Measurements from ENCODE around the gene CA10.

The CA10 gene

DNA sequence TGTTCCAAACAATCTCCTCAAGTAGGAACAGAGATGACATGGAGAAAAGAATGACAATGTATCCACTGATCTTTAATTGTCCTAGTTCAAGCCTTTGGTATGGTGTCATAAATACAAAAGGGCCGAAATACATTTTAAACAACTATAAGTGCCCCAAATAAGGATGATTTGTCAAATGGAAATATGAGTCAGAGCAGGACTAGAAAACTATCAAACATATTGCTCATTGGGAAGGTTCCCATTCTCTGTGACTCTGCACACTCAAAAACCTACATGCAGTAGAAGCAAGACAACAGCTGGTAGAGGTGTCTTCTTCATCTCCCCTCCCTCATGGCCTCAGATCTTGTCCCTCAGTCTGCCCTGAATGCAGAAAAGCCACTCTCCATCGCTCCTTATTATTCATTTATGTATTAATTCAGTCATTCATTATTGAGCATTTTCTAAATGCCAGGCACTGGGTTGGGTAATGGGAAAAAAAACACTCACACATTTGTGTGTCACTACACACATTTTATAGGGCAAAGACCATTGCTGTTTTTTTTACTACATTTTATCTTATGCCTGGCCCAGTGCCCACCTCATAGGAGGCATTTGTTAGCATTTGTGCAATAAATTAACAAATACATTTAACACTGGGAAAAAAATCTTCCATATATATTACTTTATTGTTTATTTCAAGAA is 10.1 kb downstream of the CA10 start:
- intact Hi-C loops (cut with DNase I), result no loop called here
- DNase-seq, result no peak

DNA sequence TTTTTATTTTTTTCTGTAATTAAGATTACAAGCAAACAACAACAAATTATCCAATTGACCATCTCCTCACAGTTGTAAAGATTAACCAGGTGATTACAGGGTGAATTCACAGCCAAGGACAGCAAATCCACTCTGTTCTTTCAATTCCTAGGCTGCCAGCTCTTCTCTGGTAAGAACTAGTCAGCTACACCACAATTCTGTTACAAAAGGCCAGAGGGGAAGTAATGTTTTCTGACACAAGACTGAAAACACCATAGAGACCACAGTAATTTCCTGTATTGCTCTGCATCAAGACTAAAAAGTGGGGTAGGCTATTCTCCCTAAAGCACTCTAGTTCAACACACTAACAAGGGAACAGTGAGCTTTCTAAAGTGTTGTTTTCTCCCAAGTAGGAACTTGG is 10.6 kb downstream of the CA10 start:
- DNase-seq, result no peak
- intact Hi-C loops (cut with DNase I), result no loop called here

DNA sequence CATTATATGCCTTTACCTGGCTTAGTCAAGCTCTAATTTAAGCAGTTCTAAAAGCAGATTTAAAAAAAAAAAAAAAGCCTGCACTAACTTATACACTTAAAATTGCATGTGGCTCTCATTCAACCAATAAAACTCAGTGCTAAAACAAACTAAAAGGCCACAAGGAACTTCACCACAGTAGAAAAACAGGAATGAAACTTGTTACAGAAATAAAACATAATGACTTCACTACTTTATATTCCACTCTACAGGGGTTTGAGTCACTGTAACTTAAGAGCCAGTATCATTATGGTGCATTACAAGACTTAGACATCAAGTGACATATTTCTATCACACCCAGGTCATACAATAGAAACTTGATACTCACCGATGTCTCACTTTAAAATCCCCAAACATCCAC is 11.1 kb downstream of the CA10 start:
- no peak for DNase-seq
- intact Hi-C loops (cut with DNase I), result no loop called here

DNA sequence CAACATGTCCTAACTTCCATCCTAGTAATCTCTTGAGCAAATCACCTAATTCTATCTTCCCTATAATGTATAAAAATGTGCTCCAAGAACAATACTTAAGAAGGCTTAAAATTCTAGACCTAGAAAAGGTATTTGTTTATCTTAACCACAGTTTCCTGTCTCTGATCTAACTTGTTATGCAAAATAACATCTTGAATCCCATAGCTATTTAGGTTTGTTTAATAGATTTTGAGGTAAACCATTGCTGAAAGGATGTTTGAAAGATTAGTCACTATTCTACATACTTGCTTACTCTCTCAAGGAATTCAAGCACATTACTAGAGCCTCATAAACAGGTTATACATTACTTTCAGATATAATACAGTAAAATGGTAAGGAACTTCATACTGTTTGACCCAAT is 13.0 kb downstream of the CA10 start:
- intact Hi-C loops (cut with DNase I), result no loop called here
- no peak for DNase-seq

DNA sequence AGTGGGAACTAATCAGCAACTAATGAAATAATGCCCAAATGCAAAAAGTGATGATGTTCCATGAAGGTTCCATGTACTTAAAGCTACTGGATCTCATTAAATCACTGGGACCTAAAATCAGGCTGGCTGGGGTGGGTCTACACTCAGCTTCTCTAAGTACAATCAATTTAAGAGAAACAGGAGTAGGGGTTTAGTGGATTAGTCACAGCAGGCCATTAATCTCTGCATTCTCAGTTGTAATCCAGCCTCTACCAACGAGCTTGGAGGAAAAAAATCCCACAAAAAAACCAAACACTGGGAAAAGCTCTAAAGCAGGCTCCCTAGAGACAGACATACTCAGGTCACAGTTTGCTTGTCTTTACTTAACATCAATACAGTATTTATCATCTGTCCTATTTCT is 15.0 kb downstream of the CA10 start:
- no peak for DNase-seq
- intact Hi-C loops (cut with DNase I), result no loop called here

DNA sequence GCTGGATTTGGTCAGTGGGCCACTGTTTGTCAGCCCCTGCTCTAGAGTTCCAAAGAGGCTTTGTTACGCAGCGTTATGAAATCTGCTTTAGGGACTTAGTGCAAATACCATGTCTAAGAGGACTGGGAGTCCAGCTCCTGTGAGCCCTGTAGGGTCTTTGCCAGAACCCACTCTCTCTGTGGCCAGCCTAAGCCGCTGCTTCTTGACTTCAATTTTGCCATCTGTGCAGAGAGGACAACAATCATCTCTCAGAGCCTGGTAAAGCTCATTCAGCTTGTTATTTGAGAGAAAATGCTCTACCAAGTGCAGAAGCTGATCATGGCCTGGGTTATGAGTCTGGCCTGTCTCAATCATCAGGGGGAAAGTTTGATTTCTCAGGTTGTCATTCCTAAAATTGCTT is 17.9 kb downstream of the CA10 start:
- DNase-seq, result no peak
- intact Hi-C loops (cut with DNase I), result no loop called here

DNA sequence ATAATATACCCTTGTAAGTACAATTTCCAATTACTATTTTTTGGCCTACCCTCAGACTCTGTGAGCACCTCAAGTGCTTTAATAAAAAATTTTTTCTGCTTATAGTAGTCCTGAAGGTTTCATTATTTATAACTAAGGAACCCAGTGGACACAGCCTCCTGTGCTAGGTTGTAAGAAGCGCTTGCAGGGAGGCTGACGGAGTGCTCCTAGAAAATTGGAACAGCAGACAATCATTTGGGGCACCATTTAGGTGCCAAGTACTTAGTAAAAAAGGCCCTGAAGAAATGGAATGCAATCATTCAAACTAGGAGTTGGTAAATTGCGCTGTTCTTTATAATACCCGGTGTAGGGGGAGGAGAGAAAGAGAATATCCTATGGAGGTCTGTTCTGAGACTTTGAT is 19.8 kb downstream of the CA10 start:
- intact Hi-C loops (cut with DNase I), result no loop called here
- no peak for DNase-seq

GRCh38 chr17:52138350-52138749 is 20.2 kb downstream of the CA10 start:
- intact Hi-C loops (cut with DNase I), result no loop called here
- no peak for DNase-seq

GRCh38 chr17:52136166-52136565 is 22.3 kb downstream of the CA10 start:
- intact Hi-C loops (cut with DNase I), result no loop called here
- DNase-seq, result peak in 1 of 10 donors; percentile 19

DNA sequence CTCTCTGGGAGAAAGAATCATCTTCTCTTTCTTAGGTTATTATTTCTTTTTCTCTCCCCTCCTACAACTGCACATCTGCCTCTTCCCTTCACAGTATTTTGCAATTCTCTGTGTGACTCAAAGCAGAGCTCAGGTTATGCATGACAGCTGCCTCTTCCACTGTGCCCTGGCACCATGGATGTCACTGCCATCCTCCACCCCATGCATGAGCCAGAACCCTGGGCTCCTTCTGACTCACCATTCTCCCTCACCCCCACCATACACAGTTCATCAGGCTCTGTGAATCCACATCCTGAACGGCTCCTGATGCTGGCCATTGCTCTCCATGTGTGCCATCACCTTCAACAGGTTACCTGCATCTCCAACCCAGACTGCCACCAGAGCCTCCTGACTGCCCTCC is 23.9 kb downstream of the CA10 start:
- intact Hi-C loops (cut with DNase I), result no loop called here
- no peak for DNase-seq

DNA sequence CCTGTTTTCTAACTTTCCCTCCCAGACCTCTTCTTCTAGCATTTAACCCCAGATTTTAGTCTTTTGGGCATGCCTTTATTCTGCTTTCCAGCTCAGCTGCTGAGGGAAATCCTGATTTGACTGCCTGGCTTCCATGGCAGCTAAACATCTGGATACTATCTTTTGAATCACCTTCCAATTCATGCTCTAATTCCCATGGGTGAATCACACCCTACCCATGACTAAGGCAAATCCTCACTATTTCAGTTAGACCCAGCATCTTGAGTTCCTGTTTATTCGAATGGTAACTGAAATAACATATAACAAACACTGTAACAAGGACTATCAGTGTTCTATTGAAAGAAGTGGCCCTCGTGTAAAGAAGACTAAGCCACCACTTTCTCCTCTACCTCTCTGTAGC is 29.8 kb downstream of the CA10 start:
- intact Hi-C loops (cut with DNase I), result no loop called here
- no peak for DNase-seq

DNA sequence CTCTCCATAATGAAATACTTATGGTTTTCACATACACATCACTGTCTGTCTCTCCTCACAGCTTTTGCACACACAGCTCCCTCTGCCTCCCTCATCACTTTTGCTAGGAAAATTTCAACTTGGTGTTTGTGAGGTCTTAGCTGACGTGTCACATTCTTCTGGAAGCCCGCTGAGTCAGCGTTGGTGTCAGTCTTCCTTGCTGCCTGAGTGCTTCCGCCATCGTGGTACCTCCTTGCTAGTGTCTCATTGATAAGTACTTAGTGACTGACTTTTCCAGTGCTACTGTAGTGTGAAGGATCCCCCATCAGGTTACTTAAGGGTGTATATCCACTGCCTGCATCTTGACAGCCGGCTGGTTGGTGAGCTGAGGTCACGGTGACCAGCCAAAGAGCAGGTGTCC is 33.5 kb downstream of the CA10 start:
- no peak for DNase-seq
- intact Hi-C loops (cut with DNase I), result no loop called here

- intact Hi-C loops (cut with DNase I), result no loop called here
- no peak for DNase-seq
These were observed 34.0 kb downstream of the CA10 start for GRCh38 chr17:52124561-52124960.

GRCh38 chr17:52120465-52120864 is 38.0 kb downstream of the CA10 start:
- intact Hi-C loops (cut with DNase I), result no loop called here

GRCh38 chr17:52110923-52111581 is 47.5 kb downstream of the CA10 start:
- intact Hi-C loops (cut with DNase I), result no loop called here
- DNase-seq, result no peak

More at GRCh38 chr17:52120465-52120864, 38.0 kb downstream of the CA10 start:
- no peak for DNase-seq

DNA sequence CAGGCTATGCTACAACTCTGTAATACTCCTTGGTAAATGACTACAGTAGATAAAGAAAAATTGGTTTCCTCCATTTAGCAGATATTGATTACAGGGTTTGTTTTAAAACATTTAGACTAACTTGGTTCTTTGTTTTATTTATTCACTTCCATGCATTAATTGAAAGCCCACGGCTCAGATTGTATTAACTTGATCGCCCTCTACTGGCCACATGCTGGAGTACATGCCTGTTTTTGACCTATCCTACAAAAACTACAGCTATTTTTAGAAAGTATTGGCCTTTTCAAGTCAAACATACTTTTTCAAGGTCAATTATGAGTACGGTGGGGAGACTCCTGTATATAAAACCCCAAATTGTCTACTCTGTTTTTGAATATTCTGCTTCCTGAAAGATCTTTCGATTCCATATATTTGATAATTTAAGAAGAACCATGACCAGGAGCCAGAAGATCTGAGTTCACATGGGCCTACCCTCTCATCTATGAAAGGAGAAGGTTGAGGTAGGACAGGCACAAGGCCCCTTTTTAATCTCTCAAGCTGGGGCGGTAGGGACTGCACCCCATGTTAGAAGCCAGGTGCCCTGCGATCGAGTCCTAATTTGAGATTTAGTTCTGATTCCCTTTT is 51.8 kb downstream of the CA10 start:
- peak in 6 of 10 donors; percentile 26 to 75 (median 60) for DNase-seq
- intact Hi-C loops (cut with DNase I), result loop anchor here (1.0 to 10.0 kb wide), 3 partner anchors 245 to 732 kb away; no protein-coding TSS in a partner anchor

DNA sequence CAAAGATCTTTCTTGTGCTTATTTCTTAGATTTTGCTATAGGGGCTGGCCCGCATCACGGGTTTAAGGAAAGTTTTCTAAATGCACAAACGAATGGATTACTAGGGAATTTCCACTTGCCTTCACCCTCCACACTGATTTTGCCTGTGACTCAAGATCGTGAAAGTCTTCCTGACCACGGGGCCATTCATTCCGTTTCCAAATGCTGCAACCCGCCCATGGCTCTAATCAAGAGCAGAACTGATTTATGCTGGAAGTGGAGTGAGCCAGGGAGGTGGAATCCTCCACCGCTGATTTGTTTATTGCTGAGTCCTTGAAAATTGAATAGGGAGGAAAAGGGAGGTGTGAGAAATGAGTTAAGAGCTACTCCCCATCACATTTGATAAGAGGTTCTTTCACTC is 52.4 kb downstream of the CA10 start:
- no peak for DNase-seq
- intact Hi-C loops (cut with DNase I), result loop anchor here (1.0 to 10.0 kb wide), 3 partner anchors 245 to 731 kb away; no protein-coding TSS in a partner anchor

GRCh38 chr17:52105591-52105990 is 52.9 kb downstream of the CA10 start:
- no peak for DNase-seq
- intact Hi-C loops (cut with DNase I), result loop anchor here (10.0 kb wide), 1 partner anchor 731 kb away; no protein-coding TSS in a partner anchor

DNA sequence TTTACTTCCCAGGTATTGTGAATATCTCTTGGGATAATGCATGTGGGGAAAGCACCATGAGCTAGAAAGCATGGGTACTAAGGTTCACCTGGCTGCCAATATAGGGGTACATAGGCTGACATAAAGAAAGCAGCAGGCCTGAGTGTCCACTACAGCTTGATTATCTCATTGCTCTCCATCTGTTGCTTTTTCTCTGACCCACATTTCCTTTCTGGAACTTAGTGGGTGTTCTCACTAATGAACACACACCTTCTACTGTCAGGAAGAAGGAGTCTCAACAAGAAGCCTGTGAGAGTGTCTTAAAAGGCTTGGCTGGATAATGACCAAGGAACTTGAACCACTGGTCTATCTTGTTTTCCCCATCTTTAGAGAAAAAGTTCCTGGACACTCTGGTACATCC is 62.5 kb downstream of the CA10 start:
- intact Hi-C loops (cut with DNase I), result no loop called here
- no peak for DNase-seq

- DNase-seq, result no peak
- intact Hi-C loops (cut with DNase I), result no loop called here
These were observed 74.3 kb downstream of the CA10 start for GRCh38 chr17:52084176-52084575.

DNA sequence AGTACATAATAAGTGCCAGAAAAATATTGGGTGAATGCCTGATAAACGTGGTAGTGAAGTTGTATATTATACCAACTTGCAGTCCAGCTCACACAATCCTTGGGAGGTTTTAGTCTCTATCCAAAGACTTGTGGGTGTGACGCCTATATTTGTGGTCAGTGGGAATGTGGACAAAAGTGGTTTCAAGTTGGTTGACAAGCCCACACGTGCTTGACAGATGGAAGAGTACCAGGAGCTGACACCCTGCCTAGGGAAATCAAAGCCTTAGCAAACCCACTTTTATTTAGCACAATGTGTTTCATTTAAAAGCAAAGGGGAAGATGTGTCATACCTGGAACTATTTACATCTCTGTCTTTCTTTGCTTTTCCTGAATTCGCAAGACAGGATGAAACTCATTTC is 79.0 kb downstream of the CA10 start:
- DNase-seq, result no peak

GRCh38 chr17:52071712-52072111 is 86.8 kb downstream of the CA10 start:
- intact Hi-C loops (cut with DNase I), result no loop called here
- DNase-seq, result peak in 1 of 10 donors; percentile 4

More for the DNA sequence above, 79.0 kb downstream of the CA10 start:
- intact Hi-C loops (cut with DNase I), result no loop called here
